NCI-H2171 (cell line): ENCODE results near the gene ELAC1.

ENCODE experiments used
- DNase-seq: peaks from one replicate; lab custom pipeline; 2025; lab: John Stamatoyannopoulos, UW

Gene ELAC1

DNA sequence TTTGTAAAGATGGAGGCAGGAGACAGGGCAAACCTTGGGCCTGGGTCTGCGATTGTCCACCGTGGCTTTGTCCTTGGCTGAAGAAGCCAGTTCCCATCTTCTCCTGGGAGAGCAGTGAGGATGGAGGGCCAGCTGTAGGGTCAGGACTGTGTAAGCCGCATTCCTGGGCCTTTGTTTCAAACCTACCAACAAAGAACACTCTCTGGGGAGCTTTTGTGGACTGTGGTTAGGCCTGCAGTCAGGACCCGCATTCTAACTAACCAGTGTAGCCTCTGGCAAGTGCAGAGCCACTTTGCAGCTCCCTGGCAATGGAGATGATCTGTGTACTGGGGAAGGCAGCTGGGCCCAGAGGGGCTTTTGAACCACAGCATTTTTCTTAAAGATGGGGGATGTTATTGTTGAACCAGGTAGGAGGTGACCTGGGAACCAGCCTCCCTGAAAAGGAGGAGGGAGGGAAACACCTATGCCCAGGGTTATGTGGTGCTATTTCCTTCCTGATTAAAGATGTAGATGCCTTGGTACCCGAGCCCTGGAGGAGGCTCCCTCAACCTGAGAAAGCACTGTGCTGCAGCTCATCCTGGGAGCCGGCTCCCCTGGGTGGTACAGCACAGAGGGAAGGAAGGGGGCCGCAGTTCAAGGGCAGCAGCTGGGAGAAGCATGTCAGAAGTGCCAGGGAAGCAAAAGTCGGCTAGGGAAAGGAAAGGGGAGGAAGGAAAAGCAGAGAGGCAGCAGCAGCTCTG is 49.5 kb downstream of the ELAC1 start:
- no peak for DNase-seq

- no peak for DNase-seq
Measured at GRCh38 chr18:51020536-51020935, 52.7 kb downstream of the ELAC1 start.

GRCh38 chr18:51021226-51021965 is 53.6 kb downstream of the ELAC1 start:
- no peak for DNase-seq

DNA sequence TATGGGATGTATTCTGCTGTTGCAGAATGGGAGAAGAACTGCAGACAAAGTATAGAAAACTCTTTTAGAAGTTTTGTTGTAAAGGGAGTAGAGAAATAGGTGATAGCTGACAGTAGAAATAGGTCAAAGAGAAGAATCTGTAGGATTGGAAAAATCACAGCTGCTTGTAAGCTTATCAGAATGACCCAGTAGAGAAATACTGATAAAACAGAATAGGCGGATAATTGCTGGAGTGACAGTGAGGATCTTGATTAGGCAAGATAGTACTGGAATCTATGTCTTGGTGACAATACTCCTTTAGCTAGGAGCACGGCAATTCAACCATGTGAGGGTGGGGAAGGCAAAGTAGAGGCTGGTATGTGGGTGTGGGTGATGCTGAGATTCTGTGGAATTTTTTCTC is 57.7 kb downstream of the ELAC1 start:
- DNase-seq: no peak

- DNase-seq: no peak
Measured at GRCh38 chr18:51028201-51028805, 60.5 kb downstream of the ELAC1 start.

DNA sequence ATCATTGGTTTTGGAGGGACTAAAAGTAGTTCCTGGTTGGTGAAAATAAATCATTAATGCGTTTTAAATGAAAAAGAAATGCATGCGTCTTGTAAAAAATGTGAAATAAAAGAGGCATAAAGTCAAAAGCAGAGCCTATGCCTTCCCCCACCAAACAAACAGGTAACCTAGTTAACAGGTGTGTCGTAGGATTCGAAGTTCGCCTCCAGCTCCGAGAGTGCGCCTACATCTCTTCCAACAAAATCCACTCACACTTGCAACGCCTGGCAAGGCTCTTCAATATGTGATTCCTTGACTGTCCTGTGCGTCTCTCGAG is 61.5 kb downstream of the ELAC1 start:
- no peak for DNase-seq

DNA sequence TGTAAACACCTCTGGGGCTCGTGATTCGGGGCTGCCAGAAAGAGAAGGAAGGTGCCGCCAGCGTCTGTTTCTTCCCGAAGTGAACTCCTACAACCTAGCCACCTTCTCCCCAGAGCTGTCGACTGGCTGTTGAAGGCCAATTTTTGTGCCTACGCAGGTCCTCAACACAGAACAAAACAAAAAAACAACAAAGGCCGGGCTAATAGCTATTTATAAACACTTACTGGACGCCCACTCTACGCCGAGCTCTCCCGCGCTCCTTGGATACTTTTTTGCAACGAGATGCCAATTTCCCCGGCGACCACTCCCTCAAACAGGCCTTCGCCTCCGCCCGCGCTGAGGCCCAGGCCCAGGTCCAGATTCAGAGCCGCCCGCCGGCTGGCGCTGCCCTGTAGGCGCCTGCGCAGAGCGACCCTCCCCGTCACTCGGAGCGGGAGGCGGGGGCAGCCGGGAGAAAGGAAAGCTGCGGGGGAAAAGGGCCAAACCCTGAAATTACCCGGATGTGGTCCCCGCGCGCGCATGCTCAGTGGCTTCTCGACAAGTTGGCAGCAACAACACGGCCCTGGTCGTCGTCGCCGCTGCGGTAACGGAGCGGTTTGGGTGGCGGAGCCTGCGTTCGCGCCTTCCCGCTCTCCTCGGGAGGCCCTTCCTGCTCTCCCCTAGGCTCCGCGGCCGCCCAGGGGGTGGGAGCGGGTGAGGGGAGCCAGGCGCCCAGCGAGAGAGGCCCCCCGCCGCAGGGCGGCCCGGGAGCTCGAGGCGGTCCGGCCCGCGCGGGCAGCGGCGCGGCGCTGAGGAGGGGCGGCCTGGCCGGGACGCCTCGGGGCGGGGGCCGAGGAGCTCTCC is 62.1 kb downstream of the ELAC1 start, which contains the start of gene SMAD4:
TSS of gene SMAD4 (plus strand) at position 520 of the 843 bp plus-strand sequence. CDS start 16,834 bp downstream, outside the sequence.
- peak; percentile 92 for DNase-seq

DNA sequence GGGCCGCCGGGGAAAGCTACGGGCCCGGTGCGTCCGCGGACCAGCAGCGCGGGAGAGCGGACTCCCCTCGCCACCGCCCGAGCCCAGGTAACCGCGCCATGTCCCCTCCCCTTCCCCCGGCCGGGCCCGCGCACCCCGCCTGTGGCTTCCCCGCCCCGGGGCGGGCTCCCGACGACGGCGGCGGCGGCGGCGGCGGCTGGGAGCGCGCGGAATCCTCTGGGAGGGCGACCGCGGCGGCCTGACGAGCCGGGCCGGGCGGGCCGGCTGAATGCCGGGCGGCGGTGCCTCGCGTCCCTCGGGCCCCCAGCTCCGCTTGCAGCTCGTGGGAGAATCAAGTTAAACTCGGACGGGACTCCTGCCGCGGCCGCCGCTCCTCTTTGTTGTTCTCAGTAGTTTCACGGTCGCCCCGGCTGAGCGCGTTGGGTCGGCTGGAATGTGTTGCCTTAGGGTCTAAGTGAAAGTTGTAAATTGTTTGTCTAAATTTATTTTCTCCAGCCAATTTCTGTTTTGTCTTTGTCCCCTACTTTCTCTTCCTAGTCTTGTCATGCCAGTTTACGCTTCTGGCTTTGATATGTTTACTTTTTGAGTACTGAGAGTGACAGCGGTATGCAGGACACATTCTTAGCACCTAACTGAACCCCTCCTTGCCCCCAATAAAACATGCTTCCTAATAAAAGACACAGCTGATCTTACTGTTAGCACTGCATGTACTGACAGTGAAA is 62.9 kb downstream of the ELAC1 start:
- peak; percentile 64 for DNase-seq

- no peak for DNase-seq
Measured at GRCh38 chr18:51032193-51032592, 64.4 kb downstream of the ELAC1 start.

DNA sequence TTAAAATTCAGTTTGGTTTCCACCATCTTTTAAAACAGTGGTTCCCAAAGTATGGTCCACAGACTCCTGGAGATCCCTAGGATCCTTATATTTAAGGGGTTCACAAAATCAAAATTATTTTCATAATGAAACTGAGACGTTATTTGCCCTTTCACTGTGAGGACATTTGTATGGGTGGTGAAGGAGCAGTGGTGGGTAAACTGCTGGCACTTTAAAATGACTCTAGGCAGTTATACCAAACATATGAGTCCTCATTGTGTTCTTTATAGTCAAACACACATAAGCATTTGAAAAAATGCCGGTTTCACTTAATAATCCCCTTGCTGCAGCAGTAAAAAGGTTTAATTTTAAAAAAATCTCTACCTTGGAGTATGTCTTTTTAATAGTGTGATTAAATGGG is 69.4 kb downstream of the ELAC1 start:
- no peak for DNase-seq
